ENCODE measurements around the gene ERVMER34-1. TPM values are rescaled to one million over a fixed set of nuclear protein-coding genes. Genes with fewer than 3 reads are reported as not detected.
A peak's percentile ranks its signal among the peaks of the same experiment; 100 is the strongest.

The ERVMER34-1 gene
- total RNA-seq, 2 donors from 2014 or later, result not detected

GRCh38 chr4:52750213-52750612 lies 1.0 kb downstream of the ERVMER34-1 start:
- DNase-seq (no peak), ATAC-seq (no peak)
- no peaks in the 10 kb centered on the region for H3K9me3 ChIP-seq (ENCODE audit: control insufficient read depth, low read length, poor library complexity, severe bottlenecking)
- peak overlapping the region; percentile 84 for H3K4me3 Mint-ChIP-seq
- H3K36me3 Mint-ChIP-seq (ENCODE audit: low read depth), result peaks cover 4% of the 10 kb centered on the region
- peaks cover 7% of the 10 kb centered on the region for H3K4me1 Mint-ChIP-seq
- no peak overlapping the region for H3K27ac Mint-ChIP-seq
- H3K27me3 Mint-ChIP-seq, result peaks cover 69% of the 10 kb centered on the region

GRCh38 chr4:52748432-52748831 lies 2.8 kb downstream of the ERVMER34-1 start:
- no peak overlapping the region for H3K27ac Mint-ChIP-seq
- DNase-seq (no peak), ATAC-seq (no peak)
- H3K36me3 Mint-ChIP-seq (ENCODE audit: low read depth), result peaks cover 4% of the 10 kb centered on the region
- peaks cover 7% of the 10 kb centered on the region for H3K4me1 Mint-ChIP-seq
- peaks cover 73% of the 10 kb centered on the region for H3K27me3 Mint-ChIP-seq
- H3K4me3 Mint-ChIP-seq, result no peak overlapping the region
- H3K9me3 ChIP-seq (ENCODE audit: control insufficient read depth, low read length, poor library complexity, severe bottlenecking), result no peaks in the 10 kb centered on the region

- DNase-seq (no peak), ATAC-seq (no peak)
- H3K9me3 ChIP-seq (ENCODE audit: control insufficient read depth, low read length, poor library complexity, severe bottlenecking), result no peaks in the 10 kb centered on the region
- peaks cover 2% of the 10 kb centered on the region for H3K36me3 Mint-ChIP-seq (ENCODE audit: low read depth)
- no peaks in the 10 kb centered on the region for H3K4me1 Mint-ChIP-seq
- peaks cover 43% of the 10 kb centered on the region for H3K27me3 Mint-ChIP-seq
- no peak overlapping the region for H3K27ac Mint-ChIP-seq
- no peak overlapping the region for H3K4me3 Mint-ChIP-seq
Measured at GRCh38 chr4:52744588-52744987, 6.6 kb downstream of the ERVMER34-1 start.

GRCh38 chr4:52743444-52744019 lies 7.7 kb downstream of the ERVMER34-1 start:
- no peaks in the 10 kb centered on the region for H3K36me3 Mint-ChIP-seq (ENCODE audit: low read depth)
- no peaks in the 10 kb centered on the region for H3K4me1 Mint-ChIP-seq

GRCh38 chr4:52729586-52729985 lies 21.6 kb downstream of the ERVMER34-1 start:
- peaks cover 2% of the 10 kb centered on the region for H3K36me3 Mint-ChIP-seq (ENCODE audit: low read depth)
- no peak overlapping the region for H3K4me3 Mint-ChIP-seq
- no peak overlapping the region for H3K27ac Mint-ChIP-seq
- H3K4me1 Mint-ChIP-seq, result no peaks in the 10 kb centered on the region
- no peak for DNase-seq
- ATAC-seq, result no peak
- peaks cover 21% of the 10 kb centered on the region for H3K27me3 Mint-ChIP-seq
- H3K9me3 ChIP-seq (ENCODE audit: control insufficient read depth, low read length, poor library complexity, severe bottlenecking), result no peaks in the 10 kb centered on the region

More at GRCh38 chr4:52743444-52744019, 7.7 kb downstream of the ERVMER34-1 start:
- no peak for DNase-seq
- no peak for ATAC-seq
- Mint-ChIP-seq H3K4me3 (no peak overlapping the region), H3K27me3 (peaks cover 34% of the 10 kb centered on the region), H3K27ac (no peak overlapping the region)
- no peaks in the 10 kb centered on the region for H3K9me3 ChIP-seq (ENCODE audit: control insufficient read depth, low read length, poor library complexity, severe bottlenecking)

GRCh38 chr4:52728691-52729240 lies 22.5 kb downstream of the ERVMER34-1 start:
- Mint-ChIP-seq H3K27ac (no peak overlapping the region), H3K27me3 (peaks cover 14% of the 10 kb centered on the region), H3K4me1 (no peaks in the 10 kb centered on the region), H3K36me3 (ENCODE audit: low read depth) (no peaks in the 10 kb centered on the region), H3K4me3 (no peak overlapping the region)
- H3K9me3 ChIP-seq (ENCODE audit: control insufficient read depth, low read length, poor library complexity, severe bottlenecking), result no peaks in the 10 kb centered on the region
- DNase-seq (no peak), ATAC-seq (no peak)

- H3K9me3 ChIP-seq (ENCODE audit: control insufficient read depth, low read length, poor library complexity, severe bottlenecking), result no peaks in the 10 kb centered on the region
- no peaks in the 10 kb centered on the region for H3K36me3 Mint-ChIP-seq (ENCODE audit: low read depth)
- no peak overlapping the region for H3K27ac Mint-ChIP-seq
- ATAC-seq, result no peak
- peaks cover 4% of the 10 kb centered on the region for H3K4me1 Mint-ChIP-seq
- H3K27me3 Mint-ChIP-seq, result peaks cover 14% of the 10 kb centered on the region
- H3K4me3 Mint-ChIP-seq, result no peak overlapping the region
- DNase-seq, result no peak
Measured at GRCh38 chr4:52726826-52727580, 24.2 kb downstream of the ERVMER34-1 start.

- Mint-ChIP-seq H3K4me3 (peak overlapping the region; percentile 88), H3K36me3 (ENCODE audit: low read depth) (no peaks in the 10 kb centered on the region), H3K4me1 (peaks cover 4% of the 10 kb centered on the region), H3K27me3 (peaks cover 4% of the 10 kb centered on the region), H3K27ac (peak overlapping the region; percentile 87)
- no peaks in the 10 kb centered on the region for H3K9me3 ChIP-seq (ENCODE audit: control insufficient read depth, low read length, poor library complexity, severe bottlenecking)
- DNase-seq (peak; percentile 69 to 84 (median 77)), ATAC-seq (peak; percentile 99)
Measured at GRCh38 chr4:52721968-52722815, 29.0 kb downstream of the ERVMER34-1 start.

- peaks cover 21% of the 10 kb centered on the region for H3K4me1 Mint-ChIP-seq
- no peak overlapping the region for H3K4me3 Mint-ChIP-seq
- H3K27me3 Mint-ChIP-seq, result no peaks in the 10 kb centered on the region
- H3K27ac Mint-ChIP-seq, result no peak overlapping the region
- H3K9me3 ChIP-seq (ENCODE audit: control insufficient read depth, low read length, poor library complexity, severe bottlenecking), result no peaks in the 10 kb centered on the region
- DNase-seq (no peak), ATAC-seq (no peak)
- H3K36me3 Mint-ChIP-seq (ENCODE audit: low read depth), result peaks cover 4% of the 10 kb centered on the region
Measured at GRCh38 chr4:52718123-52718522, 33.1 kb downstream of the ERVMER34-1 start.

GRCh38 chr4:52716364-52717151 lies 34.7 kb downstream of the ERVMER34-1 start:
- ATAC-seq (no peak), DNase-seq (no peak)
- H3K4me1 Mint-ChIP-seq, result peaks cover 25% of the 10 kb centered on the region
- no peaks in the 10 kb centered on the region for H3K9me3 ChIP-seq (ENCODE audit: control insufficient read depth, low read length, poor library complexity, severe bottlenecking)
- no peak overlapping the region for H3K4me3 Mint-ChIP-seq
- H3K27me3 Mint-ChIP-seq, result no peaks in the 10 kb centered on the region
- H3K27ac Mint-ChIP-seq, result no peak overlapping the region
- H3K36me3 Mint-ChIP-seq (ENCODE audit: low read depth), result peaks cover 4% of the 10 kb centered on the region

GRCh38 chr4:52715914-52716313 lies 35.3 kb downstream of the ERVMER34-1 start:
- Mint-ChIP-seq H3K36me3 (ENCODE audit: low read depth) (peaks cover 4% of the 10 kb centered on the region), H3K4me1 (peaks cover 26% of the 10 kb centered on the region), H3K27me3 (no peaks in the 10 kb centered on the region), H3K27ac (no peak overlapping the region), H3K4me3 (no peak overlapping the region)
- ATAC-seq (no peak), DNase-seq (no peak)
- no peaks in the 10 kb centered on the region for H3K9me3 ChIP-seq (ENCODE audit: control insufficient read depth, low read length, poor library complexity, severe bottlenecking)

- Mint-ChIP-seq H3K4me1 (peaks cover 29% of the 10 kb centered on the region), H3K27me3 (no peaks in the 10 kb centered on the region), H3K27ac (peak overlapping the region; percentile 78), H3K4me3 (no peak overlapping the region), H3K36me3 (ENCODE audit: low read depth) (peaks cover 4% of the 10 kb centered on the region)
- no peak for DNase-seq
- no peaks in the 10 kb centered on the region for H3K9me3 ChIP-seq (ENCODE audit: control insufficient read depth, low read length, poor library complexity, severe bottlenecking)
- ATAC-seq, result no peak
Measured at GRCh38 chr4:52715255-52715897, 35.8 kb downstream of the ERVMER34-1 start.

All from T-helper 17 cell (primary cell).